HG03558 (cell line): ENCODE data around the gene CDC42EP3.

Experiments used
- ATAC-seq: cut with Tn5 transposase; IDR thresholded peaks from one replicate; pipeline ENCODE4 v1.9.1; 2021; ENCODE audit warnings: moderate number of reproducible peaks; ENCODE audit not compliant: unreplicated experiment; ENCODE audit errors: extremely low read depth

CDC42EP3 gene

DNA sequence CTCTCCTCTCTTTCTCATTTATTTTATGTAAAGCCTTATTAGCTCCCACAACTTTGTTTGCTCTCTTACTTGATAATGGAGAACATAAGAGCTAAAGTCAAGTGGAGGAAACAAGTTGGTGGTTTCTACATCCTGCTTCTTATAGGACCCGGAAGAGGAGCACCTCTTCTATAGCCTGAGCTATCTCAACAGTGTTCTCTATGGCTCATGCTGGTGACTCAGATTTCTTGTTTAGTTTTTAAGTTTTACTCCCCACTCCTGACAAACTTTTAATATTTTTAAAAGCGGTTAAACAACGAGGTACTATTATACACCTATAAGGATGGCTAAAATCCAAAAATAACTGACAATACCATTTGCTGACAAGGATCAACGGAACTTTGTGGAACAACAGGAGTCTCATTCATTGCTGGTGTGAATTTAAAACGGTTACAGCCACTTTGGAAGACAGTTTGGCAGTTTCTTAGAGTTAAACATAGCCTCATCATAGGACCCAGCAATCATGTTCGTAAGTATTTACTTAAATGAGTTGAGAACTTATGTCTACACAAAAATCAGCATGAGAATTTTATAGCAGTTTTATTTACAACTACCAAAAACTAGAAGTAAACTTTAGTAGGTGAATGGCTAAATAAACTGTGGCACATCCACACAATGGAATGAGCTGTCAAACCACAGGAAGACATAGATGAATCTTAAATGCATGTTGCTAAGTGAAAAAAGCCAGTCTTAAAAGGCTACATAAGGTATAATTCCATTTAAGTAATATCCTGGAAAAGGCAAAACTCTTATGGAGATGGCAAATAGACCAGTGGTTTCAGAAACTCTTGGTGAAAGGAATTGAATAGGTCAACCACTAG is 12.7 kb upstream of the CDC42EP3 start:
- ATAC-seq: no peak

- no peak for ATAC-seq
Measured at GRCh38 chr2:37683241-37683640, 11.8 kb upstream of the CDC42EP3 start.

- no peak for ATAC-seq
Measured at GRCh38 chr2:37682473-37682872, 11.0 kb upstream of the CDC42EP3 start.

DNA sequence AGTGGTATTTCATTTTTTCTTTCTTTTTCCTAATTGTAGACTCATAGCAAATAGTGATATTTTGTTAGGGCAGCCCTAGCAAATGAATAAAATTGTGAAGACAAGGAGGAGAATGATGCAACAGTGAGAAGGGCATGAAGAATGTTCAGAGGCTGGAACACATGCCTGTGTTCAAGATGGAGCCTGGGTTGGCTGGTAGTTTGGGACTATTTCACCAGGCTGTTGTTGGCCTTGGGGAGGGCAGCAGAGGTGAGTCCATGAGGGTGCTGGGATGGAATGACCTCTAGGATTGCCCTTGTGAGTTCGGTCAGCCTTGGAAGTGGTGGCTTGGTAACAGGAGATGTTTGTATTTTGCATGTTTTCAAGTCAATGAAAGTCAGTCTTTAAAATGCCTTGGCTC is 10.1 kb upstream of the CDC42EP3 start:
- ATAC-seq: no peak

DNA sequence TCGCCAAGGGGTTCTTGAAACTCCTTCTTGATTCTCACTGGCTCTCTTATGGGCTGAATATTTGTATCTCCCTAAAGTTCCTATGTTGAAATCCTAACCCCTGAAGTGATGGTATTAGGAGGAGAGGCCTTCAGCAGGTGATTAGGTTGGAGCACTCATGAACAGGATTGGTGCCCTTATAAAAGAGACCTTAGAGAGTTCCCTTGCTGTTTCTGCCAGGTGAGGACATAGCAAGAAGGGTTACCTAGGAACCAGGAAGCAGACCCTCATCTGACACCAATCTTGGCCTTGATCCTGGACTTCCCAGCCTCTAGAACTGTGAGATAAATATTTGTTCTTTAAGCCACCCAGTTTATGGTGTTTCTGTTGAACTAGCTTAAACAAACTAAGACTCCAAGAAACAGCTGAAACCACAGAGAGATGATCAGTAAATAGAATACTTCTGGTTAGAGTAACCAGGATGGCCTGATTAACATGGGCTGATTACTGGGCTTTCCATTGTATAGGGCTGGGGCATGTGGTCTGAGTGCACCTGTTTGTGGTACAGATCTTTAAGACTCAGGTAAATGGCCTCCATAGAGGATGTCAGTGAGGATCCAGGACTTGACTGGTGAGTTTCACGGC is 7.7 kb upstream of the CDC42EP3 start:
- ATAC-seq: no peak

GRCh38 chr2:37676274-37676673 is 4.8 kb upstream of the CDC42EP3 start:
- no peak for ATAC-seq

- no peak for ATAC-seq
Measured at GRCh38 chr2:37674946-37675345, 3.5 kb upstream of the CDC42EP3 start.

- ATAC-seq: no peak
Measured at GRCh38 chr2:37672870-37673184, 1.4 kb upstream of the CDC42EP3 start.

DNA sequence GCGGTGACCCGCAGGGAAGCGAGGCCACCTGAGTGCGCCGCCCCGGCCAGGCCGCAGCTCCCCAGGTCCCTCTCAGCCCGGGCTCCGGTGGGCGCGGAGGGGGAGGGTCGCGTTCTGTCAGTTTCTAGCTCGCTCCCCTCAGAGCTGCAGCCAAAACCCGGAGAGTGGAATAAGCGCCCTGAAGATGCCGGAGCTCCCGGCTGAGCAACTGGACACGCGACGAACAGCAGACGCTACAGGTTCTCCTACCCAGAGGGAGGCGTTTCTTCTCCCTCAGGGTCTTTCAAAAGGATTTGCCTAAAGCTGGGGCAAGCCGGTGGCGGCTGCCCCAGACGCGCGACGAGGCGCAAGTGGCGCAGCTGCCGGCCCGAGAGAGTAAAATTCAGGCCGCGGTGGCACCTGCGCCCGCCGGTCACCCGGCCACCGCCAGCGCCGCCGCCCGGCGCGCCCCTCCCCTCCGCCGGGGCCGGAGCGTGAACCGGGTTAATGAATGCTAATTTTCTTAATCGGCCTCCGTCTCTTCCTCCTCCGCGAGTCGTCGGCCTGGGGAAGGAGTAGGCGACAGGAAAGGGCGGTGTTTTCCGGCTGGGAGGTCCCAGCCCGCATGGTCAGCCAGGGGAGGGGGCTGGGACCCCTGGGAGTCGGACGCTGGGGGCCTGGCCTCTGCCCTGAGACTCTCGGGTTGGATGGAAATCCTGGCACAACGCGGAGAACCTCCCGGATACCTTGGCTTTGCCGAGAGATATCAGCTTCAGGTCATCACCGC is 845 bp upstream of the CDC42EP3 start:
- ATAC-seq: peak; percentile 36

- ATAC-seq: no peak
Measured at GRCh38 chr2:37671816-37672103, 318 bp upstream of the CDC42EP3 start.

DNA sequence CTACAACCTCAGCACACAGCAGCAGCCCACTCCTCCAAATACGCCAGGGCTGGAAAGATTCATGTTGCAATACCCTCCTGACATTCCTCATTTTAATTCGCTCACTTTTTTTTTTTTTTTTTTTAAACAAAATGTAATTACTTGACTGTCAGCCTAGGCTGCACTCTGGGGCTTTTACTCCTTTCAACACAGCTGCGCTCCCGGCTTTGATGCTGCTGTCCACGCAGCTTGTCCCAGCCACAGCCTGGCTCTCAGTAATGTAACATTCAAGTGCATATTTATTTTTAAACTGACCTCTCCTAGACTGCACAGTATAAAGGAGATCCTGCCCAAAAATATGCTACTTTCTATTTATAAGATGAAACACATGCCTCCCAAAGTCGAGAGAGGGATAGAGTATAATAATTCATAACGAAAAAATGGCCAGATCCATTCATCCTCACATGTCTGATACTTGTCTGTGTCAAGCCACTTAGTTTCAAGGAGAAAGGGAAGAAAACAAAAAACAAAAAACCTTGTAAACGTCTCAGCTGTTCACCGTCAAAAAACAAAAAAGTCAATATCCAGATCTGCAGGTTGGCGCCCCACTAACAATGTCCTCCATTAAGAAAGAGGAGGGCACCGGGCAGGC is 949 bp downstream of the CDC42EP3 start:
- no peak for ATAC-seq

DNA sequence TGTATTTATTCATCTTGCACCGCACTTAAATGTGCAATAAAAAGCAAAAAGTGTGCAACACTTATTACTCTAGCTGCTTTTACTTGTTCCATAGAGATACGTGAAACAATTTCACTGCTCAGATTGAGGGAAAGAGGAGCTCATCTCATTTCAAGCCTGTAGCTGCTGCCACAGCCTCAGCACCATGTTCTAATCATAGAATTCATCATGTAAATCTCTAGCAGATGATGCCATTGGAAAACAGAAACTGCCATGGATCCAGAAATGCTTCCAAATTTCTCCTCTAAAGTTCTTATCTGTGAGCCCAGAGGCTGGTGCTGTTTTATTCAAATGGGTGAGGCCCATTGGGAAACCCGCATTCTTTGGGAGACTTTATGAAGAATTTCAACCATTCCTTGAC is 2.0 kb downstream of the CDC42EP3 start:
- no peak for ATAC-seq

DNA sequence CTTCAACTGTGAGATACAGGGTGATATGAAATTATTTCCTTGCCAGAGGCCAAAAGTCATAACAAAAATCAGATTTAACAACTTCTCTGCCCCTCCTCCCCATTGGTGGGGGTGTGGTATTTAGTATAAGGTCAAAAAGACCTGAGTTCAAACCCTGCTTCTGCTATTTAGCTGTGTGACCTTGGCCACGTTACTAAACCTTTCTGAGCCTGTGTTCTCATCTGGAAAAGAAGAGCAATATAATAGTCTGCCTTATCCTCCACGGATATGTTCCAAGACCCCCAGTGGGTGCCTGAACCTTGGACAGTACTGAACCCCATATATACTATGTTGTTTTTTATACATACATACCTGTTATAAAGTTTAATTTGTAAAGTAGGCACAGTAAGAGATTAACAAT is 3.7 kb downstream of the CDC42EP3 start:
- no peak for ATAC-seq

DNA sequence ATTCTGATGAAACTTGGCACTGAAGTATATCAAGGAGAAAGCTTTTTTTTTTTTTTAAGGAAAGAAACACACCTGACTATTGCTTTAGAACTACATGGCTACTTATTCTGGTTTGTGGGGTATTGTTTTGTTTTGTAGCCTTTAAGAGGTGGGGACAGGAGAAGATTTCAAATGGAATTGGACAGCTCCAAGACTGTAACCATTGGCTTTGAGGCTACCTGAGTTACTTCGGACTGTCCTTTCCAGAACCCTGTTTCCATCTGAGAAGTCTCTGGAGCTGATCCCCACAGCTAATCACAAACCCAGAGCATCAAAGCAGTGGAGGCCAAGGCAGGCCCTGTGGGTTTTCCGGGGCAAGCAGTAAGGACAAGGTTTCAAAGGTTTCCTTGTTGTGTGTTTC is 4.7 kb downstream of the CDC42EP3 start:
- ATAC-seq: no peak

GRCh38 chr2:37665604-37666362 is 5.7 kb downstream of the CDC42EP3 start:
- no peak for ATAC-seq

DNA sequence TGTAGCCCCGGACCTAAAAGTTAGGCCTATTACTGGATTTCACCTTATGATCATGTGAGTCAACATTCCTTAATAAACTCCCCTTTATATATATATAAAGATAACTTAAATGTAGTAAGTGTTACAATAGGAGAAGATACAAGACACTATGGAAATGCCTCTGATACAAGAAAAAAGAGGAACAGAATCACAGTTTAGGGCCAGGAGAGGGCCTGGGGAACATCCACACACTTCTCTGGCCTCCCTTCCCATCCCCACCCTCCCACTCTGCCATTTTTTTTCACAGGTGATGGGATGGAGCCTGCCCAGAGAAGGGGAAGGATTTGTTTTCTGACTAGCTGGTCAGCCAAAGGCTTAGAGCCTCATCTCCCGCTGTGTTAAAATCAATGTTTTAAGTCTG is 6.4 kb downstream of the CDC42EP3 start:
- no peak for ATAC-seq

DNA sequence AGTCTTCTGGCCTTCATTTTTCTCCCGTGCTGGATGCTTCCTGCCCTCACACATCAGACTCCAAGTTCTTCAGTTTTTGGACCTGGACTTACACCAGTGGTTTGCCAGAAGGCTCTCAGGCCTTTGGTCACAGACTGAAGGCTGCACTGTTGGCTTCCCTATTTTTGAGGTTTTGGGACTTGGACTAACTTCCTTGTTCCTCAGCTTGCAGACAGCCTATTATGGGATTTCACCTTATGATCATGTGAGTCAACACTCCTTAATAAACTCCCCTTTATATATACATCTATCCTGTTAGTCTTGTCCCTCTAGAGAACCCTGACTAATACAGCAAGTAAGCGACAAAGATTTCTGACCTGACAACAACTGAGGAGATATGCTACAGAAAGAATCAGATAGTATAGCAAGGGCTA is 7.2 kb downstream of the CDC42EP3 start:
- no peak for ATAC-seq

- ATAC-seq: no peak
Measured at GRCh38 chr2:37663390-37663789, 8.1 kb downstream of the CDC42EP3 start.

DNA sequence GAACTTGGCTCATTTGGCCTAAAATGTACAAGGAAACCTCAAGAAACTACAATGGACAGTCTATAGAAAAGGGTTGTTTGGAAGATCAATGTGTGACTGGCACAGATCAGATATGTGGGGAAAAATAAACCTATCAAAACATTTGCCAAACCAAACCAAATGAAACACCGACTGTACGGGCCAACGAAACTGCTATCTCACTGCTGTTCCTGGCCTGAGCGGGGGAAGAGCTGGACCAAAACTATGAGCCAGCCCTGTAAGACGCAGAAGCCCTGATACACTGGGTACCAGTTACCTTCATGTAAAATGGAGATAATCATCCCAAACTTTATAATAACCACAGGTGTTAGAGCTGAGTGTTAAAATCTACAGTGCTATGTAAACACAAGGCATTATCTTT is 11.7 kb downstream of the CDC42EP3 start:
- ATAC-seq: no peak

GRCh38 chr2:37658682-37659081 is 12.8 kb downstream of the CDC42EP3 start:
- ATAC-seq: no peak
